ENCODE measurements around the gene ZMYND8. TPM values are rescaled to one million over a fixed set of nuclear protein-coding genes. Genes with fewer than 3 reads are reported as not detected.

ZMYND8 gene
- total RNA-seq, 1 experiment from 2014 or later = 50.7 TPM

GRCh38 chr20:47280668-47281067, 75.8 kb downstream of the ZMYND8 start:
- no peak for ATAC-seq
- intact Hi-C loops (cut with micrococcal nuclease; ENCODE audit: unreplicated experiment) = no loop called here
- no TSS peak for BruUV-seq (replicated peaks)
- H3K36me3 ChIP-seq (ENCODE audit: control insufficient read depth, insufficient read depth, low read length) = no peaks in the 10 kb centered on the region
- H3K27ac ChIP-seq (ENCODE audit: low read length) = peak overlapping the region; percentile 68; the same call in 1 of the 2 replicates
- ChIA-PET CTCF (interaction anchor here (0.6 kb wide), 1 partner anchor 220 kb away, joined by 3 read pairs; no protein-coding TSS in a partner anchor), POLR2A (interaction anchor here (0.6 kb wide), 1 partner anchor 10 kb away, joined by 6 read pairs; no protein-coding TSS in a partner anchor)
- H3K4me3 ChIP-seq (ENCODE audit: low read depth in 2 of 2, low read length in 2 of 2) = no peak overlapping the region
- no peak for TF ChIP-seq TCF7L2 (IDR thresholded peaks at IDR 0.05; ENCODE audit: low read depth, low read length)
- TF ChIP-seq, protein P1, sequence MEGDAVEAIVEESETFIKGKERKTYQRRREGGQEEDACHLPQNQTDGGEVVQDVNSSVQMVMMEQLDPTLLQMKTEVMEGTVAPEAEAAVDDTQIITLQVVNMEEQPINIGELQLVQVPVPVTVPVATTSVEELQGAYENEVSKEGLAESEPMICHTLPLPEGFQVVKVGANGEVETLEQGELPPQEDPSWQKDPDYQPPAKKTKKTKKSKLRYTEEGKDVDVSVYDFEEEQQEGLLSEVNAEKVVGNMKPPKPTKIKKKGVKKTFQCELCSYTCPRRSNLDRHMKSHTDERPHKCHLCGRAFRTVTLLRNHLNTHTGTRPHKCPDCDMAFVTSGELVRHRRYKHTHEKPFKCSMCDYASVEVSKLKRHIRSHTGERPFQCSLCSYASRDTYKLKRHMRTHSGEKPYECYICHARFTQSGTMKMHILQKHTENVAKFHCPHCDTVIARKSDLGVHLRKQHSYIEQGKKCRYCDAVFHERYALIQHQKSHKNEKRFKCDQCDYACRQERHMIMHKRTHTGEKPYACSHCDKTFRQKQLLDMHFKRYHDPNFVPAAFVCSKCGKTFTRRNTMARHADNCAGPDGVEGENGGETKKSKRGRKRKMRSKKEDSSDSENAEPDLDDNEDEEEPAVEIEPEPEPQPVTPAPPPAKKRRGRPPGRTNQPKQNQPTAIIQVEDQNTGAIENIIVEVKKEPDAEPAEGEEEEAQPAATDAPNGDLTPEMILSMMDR (IDR thresholded peaks at IDR 0.05) = no peak
- TF ChIP-seq SIN3A (IDR thresholded peaks at IDR 0.05; ENCODE audit: borderline replicate concordance, insufficient read depth, low read depth, low read length) = no peak
- TF ChIP-seq POLR2AphosphoS5 (IDR thresholded peaks at IDR 0.05; ENCODE audit: low read depth, low read length) = no peak
- no peak for TF ChIP-seq REST (IDR thresholded peaks at IDR 0.05; ENCODE audit: insufficient read depth in 1 of 2, low read depth in 2 of 2, low read length in 1 of 2)
- peaks cover 31% of the 10 kb centered on the region for H3K4me1 ChIP-seq (ENCODE audit: control insufficient read depth, insufficient read depth, low read length)
- no peaks in the 10 kb centered on the region for H3K27me3 ChIP-seq (ENCODE audit: control insufficient read depth, insufficient read depth, low read length)
- no peak for DNase-seq (ENCODE audit: low read depth, low spot score)
- in situ Hi-C loops (cut with HindIII; ENCODE audit: low pct_unique_long_range_greater_than_20kb, low sequenced_read_pairs) = no loop called here
- no peaks in the 10 kb centered on the region for H3K9me3 ChIP-seq (ENCODE audit: control insufficient read depth, insufficient read depth, low read depth, low read length)

- BruUV-seq (replicated peaks) = no TSS peak
- in situ Hi-C loops (cut with HindIII; ENCODE audit: low pct_unique_long_range_greater_than_20kb, low sequenced_read_pairs) = no loop called here
- ChIA-PET CTCF (interaction anchor here (0.6 kb wide), 1 partner anchor 220 kb away, joined by 3 read pairs; no protein-coding TSS in a partner anchor), POLR2A (no interaction called here)
- Histone ChIP-seq H3K4me3 (ENCODE audit: low read depth in 2 of 2, low read length in 2 of 2) (no peak overlapping the region), H3K27me3 (ENCODE audit: control insufficient read depth, insufficient read depth, low read length) (no peaks in the 10 kb centered on the region), H3K9me3 (ENCODE audit: control insufficient read depth, insufficient read depth, low read depth, low read length) (no peaks in the 10 kb centered on the region), H3K36me3 (ENCODE audit: control insufficient read depth, insufficient read depth, low read length) (no peaks in the 10 kb centered on the region), H3K4me1 (ENCODE audit: control insufficient read depth, insufficient read depth, low read length) (peaks cover 31% of the 10 kb centered on the region), H3K27ac (ENCODE audit: low read length) (peak overlapping the region; percentile 68; the same call in 1 of the 2 replicates)
- TF ChIP-seq, protein P1 (IDR thresholded peaks at IDR 0.05) = no peak
- TF ChIP-seq TCF7L2 (IDR thresholded peaks at IDR 0.05; ENCODE audit: low read depth, low read length) (no peak), SIN3A (IDR thresholded peaks at IDR 0.05; ENCODE audit: borderline replicate concordance, insufficient read depth, low read depth, low read length) (no peak), REST (IDR thresholded peaks at IDR 0.05; ENCODE audit: insufficient read depth in 1 of 2, low read depth in 2 of 2, low read length in 1 of 2) (no peak), POLR2AphosphoS5 (IDR thresholded peaks at IDR 0.05; ENCODE audit: low read depth, low read length) (no peak)
- ATAC-seq (no peak), DNase-seq (ENCODE audit: low read depth, low spot score) (no peak)
- intact Hi-C loops (cut with micrococcal nuclease; ENCODE audit: unreplicated experiment) = no loop called here
Measured at GRCh38 chr20:47280228-47280627, 76.3 kb downstream of the ZMYND8 start.

Measured in Panc1 (cell line).